Nephron progenitor cell (in vitro differentiated cells): Measurements from ENCODE around the gene TRIM27.
A peak's percentile ranks its signal among the peaks of the same experiment; 100 is the strongest.
"Not testable (repeated sequence)": the region's sequence is repeated elsewhere in the genome, so short reads cannot be mapped to it uniquely, and the experiment has no call there.

Source experiments
- DNase-seq: peaks from one replicate; pipeline ENCODE4 v3.0.0; 2021
- H3K27ac Mint-ChIP-seq: 2 replicates; pipeline ENCODE4 v1.8.0; 2021; ENCODE audit warnings: mild to moderate bottlenecking, moderate library complexity, mixed read lengths
- H3K27me3 Mint-ChIP-seq: 2 replicates; pipeline ENCODE4 v1.8.0; 2021; ENCODE audit warnings: mild to moderate bottlenecking, low read depth, mixed read lengths; ENCODE audit not compliant: poor library complexity
- H3K36me3 Mint-ChIP-seq: 2 replicates; pipeline ENCODE4 v1.8.0; 2021; ENCODE audit warnings: low read depth, mixed read lengths
- H3K4me1 Mint-ChIP-seq: 2 replicates; pipeline ENCODE4 v1.8.0; 2021; ENCODE audit warnings: mixed read lengths
- H3K4me3 Mint-ChIP-seq: 2 replicates; pipeline ENCODE4 v1.8.0; 2021; ENCODE audit warnings: mild to moderate bottlenecking, moderate library complexity, mixed read lengths
- H3K9me3 Mint-ChIP-seq: 2 replicates; pipeline ENCODE4 v1.8.0; 2021; ENCODE audit warnings: mild to moderate bottlenecking, moderate library complexity, mixed read lengths
- TF ChIP-seq, protein P1 (sequence below): fragments of 200-600 bp; sonication (generic); IDR thresholded peaks from 2 replicates; pipeline ENCODE4 v1.5.0; 2021; ENCODE audit warnings: antibody characterized with exemption

The TRIM27 gene

DNA sequence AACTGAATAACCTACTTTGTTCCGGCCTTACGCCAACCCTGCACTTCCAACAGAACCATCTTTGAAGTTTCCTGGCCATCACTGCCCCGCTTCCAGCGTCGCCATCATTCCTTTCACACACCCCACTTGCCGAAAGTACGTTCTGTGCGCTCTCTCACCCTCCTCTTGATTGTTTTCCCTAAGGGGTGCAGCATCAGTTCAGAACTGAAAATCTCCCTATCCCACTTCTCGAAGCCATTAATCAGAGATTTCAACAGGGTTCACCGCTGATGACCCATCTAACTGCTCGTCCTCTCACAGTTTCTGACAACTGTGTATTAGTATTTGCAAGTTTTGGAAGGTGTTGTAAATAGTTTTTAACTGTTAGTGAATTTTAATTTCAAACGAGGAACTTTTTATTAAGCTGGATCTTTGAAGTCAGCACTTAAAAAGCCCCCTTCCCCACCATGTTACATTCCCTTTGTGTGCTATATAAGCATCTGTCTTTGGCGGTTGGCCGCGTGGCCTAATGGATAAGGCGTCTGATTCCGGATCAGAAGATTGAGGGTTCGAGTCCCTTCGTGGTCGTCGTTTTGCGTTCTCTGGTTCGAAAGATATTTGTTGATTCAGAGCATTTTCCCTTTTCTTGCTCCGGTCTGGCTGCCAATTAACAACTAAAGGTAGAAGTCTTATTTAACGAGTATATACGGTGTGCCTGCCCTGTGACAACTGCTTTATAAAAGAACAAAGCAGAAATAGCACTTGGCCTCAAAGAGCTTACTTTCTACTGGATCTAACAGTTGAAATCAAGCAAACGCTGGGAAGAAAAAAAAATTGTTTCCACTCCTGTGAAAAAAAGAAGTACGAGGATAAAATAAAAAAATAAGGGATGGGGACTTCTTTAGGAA is 42.6 kb downstream of the TRIM27 start:
- DNase-seq, result peak; percentile 84
- peak overlapping the region; percentile 5 for H3K27ac Mint-ChIP-seq
- H3K4me3 Mint-ChIP-seq, result peak overlapping the region; percentile 90
- peaks cover 20% of the 10 kb centered on the region for H3K9me3 Mint-ChIP-seq
- TF ChIP-seq, protein P1, sequence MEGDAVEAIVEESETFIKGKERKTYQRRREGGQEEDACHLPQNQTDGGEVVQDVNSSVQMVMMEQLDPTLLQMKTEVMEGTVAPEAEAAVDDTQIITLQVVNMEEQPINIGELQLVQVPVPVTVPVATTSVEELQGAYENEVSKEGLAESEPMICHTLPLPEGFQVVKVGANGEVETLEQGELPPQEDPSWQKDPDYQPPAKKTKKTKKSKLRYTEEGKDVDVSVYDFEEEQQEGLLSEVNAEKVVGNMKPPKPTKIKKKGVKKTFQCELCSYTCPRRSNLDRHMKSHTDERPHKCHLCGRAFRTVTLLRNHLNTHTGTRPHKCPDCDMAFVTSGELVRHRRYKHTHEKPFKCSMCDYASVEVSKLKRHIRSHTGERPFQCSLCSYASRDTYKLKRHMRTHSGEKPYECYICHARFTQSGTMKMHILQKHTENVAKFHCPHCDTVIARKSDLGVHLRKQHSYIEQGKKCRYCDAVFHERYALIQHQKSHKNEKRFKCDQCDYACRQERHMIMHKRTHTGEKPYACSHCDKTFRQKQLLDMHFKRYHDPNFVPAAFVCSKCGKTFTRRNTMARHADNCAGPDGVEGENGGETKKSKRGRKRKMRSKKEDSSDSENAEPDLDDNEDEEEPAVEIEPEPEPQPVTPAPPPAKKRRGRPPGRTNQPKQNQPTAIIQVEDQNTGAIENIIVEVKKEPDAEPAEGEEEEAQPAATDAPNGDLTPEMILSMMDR, result no peak
- H3K27me3 Mint-ChIP-seq, result peaks cover 10% of the 10 kb centered on the region
- no peaks in the 10 kb centered on the region for H3K36me3 Mint-ChIP-seq
- peaks cover 15% of the 10 kb centered on the region for H3K4me1 Mint-ChIP-seq

DNA sequence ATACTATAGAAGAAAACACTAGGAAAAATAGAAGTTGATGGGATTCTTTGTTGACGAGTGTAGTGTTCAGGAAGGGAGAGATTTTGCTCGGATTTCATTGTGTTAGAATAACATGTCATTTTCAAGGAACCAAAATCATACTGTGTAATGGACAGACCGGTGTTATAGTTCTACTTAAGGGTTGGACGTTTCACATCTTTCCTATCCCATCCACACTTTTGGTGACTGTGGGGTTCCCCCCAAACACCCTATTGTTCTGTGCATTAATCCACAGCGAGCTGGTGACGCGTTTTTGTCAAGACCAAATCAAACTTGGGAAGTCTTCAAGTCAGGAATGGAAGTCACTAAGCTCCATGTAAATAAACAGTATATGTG is 43.3 kb downstream of the TRIM27 start:
- H3K4me1 Mint-ChIP-seq, result peaks cover 17% of the 10 kb centered on the region
- H3K36me3 Mint-ChIP-seq, result no peaks in the 10 kb centered on the region
- H3K4me3 Mint-ChIP-seq, result peak overlapping the region; percentile 90
- peaks cover 14% of the 10 kb centered on the region for H3K9me3 Mint-ChIP-seq
- no peak for DNase-seq
- H3K27me3 Mint-ChIP-seq, result peaks cover 10% of the 10 kb centered on the region
- TF ChIP-seq, protein P1, result no peak
- H3K27ac Mint-ChIP-seq, result no peak overlapping the region

DNA sequence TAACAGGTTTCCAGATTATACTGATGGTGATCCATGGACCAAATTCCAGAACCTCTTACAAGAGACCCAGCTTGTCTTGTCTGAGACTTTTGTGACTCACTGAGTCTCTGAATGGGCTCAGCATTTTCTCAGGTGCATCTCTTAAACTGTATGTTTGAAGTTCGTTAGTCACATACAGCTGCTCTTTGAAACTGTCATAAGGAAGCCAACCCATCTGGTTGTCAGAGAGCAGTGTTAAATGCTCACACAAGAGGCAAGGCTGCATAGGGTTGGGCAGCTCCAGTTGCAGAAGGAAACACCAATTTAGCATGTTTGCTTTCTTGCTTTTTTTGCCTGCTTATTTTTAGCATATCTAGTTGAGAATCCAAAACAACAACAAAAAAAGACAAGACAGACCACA is 47.1 kb downstream of the TRIM27 start:
- no peak overlapping the region for H3K27ac Mint-ChIP-seq

DNA sequence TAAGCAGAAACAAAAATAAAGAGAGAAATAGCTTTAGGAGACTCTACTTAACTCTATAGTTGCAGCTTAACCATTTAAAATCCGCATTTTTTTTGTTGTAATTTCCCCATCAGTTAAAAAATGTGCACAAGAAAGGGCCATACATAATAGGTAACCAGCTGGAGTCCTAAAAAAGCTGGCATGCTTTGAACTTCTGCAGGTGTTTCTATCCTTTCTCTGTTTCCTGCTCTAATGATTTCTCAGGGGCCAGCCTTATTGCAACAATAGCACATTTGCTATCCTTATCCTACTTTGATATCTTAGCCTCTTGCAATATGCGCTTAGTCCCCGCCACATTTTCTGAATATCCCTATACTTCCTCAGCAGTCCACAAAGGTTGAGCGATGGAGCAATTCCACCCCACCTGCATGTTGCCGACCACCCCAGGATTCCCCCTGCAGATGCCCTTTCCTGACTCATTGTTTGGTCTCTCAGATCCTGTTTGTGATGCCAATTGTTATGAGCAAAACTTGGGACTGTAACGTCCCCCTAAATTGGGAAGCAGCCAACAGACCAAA is 48.5 kb downstream of the TRIM27 start:
- DNase-seq, result no peak
- Mint-ChIP-seq H3K9me3 (peaks cover 4% of the 10 kb centered on the region), H3K27me3 (peaks cover 8% of the 10 kb centered on the region), H3K36me3 (no peaks in the 10 kb centered on the region), H3K4me1 (peaks cover 11% of the 10 kb centered on the region), H3K4me3 (no peak overlapping the region), H3K27ac (no peak overlapping the region)
- TF ChIP-seq, protein P1, result no peak

More for the DNA sequence above, 47.1 kb downstream of the TRIM27 start:
- Mint-ChIP-seq H3K27me3 (peaks cover 14% of the 10 kb centered on the region), H3K36me3 (no peaks in the 10 kb centered on the region), H3K4me3 (no peak overlapping the region), H3K4me1 (peaks cover 26% of the 10 kb centered on the region), H3K9me3 (peaks cover 6% of the 10 kb centered on the region)
- TF ChIP-seq, protein P1, result no peak
- DNase-seq, result no peak

DNA sequence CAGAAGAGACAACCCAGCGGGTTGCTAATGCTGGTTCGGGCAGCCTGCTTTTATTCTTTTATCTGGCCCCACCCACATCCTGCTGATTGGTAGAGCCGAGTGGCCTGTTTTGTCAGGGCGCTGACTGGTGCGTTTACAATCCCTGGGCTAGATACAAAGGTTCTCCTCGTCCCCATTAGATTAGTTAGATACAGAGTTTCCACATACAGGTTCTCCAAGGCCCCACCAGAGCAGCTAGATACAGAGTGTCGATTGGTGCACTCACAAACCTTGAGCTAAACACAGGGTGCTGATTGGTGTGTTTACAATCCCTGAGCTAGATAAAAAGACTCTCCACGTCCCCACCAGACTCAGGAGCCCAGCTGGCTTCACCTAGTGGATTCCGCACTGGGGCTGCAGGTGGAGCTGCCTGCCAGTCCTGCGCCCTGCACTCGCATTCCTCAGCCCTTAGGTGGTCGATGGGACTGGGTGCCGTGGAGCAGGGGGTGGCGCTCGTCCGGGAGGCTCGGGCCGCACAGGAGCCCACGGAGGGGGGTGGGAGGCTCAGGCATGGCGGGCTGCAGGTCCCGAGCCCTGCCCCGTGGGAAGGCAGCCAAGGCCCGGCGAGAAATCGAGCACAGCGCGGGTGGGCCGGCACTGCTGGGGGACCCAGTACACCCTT is 51.5 kb downstream of the TRIM27 start:
- H3K4me3 Mint-ChIP-seq, H3K27me3 Mint-ChIP-seq, H3K27ac Mint-ChIP-seq, H3K36me3 Mint-ChIP-seq, H3K9me3 Mint-ChIP-seq, DNase-seq: not testable (repeated sequence)
- H3K4me1 Mint-ChIP-seq, result peaks cover 11% of the 10 kb centered on the region
